ENCODE data around the gene TMEM161B.
A peak's percentile ranks its signal among the peaks of the same experiment; 100 is the strongest.
"Not testable (repeated sequence)": the region's sequence is repeated elsewhere in the genome, so short reads cannot be mapped to it uniquely, and the experiment has no call there.

The TMEM161B gene

GRCh38 chr5:88268385-88269184, at the start of gene TMEM161B:
Gene TMEM161B, minus strand, starts transcription at chr5:88268845. Its CDS starts 122 bp downstream, at chr5:88268723.
- DNase-seq: peak; percentile 91 to 96

GRCh38 chr5:88304356-88304755, 35.7 kb upstream of the TMEM161B start:
- DNase-seq: no peak

GRCh38 chr5:88298425-88298824, 29.8 kb upstream of the TMEM161B start:
- no peak for DNase-seq

GRCh38 chr5:88290801-88291200, 22.2 kb upstream of the TMEM161B start:
- no peak for DNase-seq

GRCh38 chr5:88288528-88289197, 20.0 kb upstream of the TMEM161B start:
- DNase-seq: no peak

GRCh38 chr5:88287846-88288527, 19.3 kb upstream of the TMEM161B start:
- no peak for DNase-seq

- DNase-seq: no peak
These were observed 18.7 kb upstream of the TMEM161B start for GRCh38 chr5:88287302-88287701.

DNA sequence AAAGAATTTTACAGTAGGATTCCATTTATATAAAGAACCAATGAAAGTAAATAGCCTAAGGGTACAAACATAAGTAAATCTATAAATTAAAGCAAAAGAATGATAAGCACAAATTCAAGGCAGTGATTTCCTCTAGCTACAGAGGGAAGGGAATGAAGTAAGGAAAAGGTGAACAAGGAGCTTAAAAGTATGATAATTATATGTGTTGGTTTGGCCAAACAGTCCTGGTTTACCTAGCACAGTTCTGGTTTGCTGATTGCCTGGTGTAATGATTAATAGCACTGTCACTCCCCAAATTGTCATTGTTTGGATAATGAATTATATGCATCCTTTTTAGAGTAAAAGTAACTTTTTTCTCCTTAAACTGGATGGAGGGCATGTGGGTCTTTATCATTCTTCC, 15.0 kb upstream of the TMEM161B start:
- DNase-seq: no peak

DNA sequence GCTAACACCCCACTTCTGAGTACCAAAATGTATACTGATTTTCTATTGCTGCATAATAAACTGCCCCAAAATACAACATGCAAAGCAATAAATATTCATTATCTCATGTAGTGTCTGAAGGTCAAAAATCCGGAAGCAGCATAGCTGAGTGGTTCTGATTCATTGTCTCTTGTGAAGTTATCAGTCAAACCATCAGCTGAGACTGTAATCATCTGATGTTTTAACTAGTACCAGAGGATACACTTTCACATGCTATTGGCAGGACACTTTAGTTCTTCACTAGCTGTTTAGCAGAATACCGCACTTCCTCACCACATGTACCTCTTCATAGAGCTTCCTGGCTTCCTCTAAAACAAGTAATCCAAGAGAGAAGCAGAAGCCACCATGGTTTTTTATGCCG, 12.7 kb upstream of the TMEM161B start:
- no peak for DNase-seq

- no peak for DNase-seq
These were observed 10.9 kb upstream of the TMEM161B start for GRCh38 chr5:88279584-88279983.

DNA sequence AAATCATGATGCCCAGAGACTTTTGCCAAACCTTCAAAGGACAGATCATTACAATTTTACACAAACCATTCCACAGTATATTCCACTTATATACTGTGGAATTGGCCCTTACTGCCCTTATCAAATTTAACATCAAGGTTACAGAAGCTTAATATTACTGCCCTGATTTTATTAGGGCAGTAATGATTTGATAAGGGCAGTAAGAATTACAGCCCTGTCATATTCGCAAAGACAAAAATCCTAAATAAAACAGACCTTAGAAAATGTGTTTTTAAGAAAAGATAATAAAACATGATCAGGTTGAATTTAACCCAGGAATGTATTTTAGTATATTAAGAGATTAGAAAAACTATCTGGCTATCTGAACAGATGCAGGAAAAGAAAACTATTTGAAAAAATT, 7.7 kb upstream of the TMEM161B start:
- no peak for DNase-seq

DNA sequence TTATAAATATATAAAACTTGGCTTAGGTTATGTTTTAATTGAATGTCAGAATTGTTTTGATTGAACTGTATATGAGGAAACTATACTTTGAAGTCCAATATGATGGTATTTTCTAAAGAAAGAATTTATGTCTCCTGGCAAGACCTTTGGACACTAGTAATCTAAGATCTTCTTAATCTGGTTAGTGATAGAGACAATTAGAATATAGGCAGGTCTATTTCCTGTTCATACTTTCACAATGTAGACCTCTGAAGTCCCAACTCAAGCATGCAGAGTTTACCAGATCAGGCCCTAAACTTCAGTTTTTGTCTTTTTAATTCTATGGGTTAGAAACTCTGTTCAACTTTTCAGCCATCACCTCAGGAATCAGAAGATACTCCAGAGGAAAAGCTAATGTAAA, 6.9 kb upstream of the TMEM161B start:
- DNase-seq: no peak

GRCh38 chr5:88269222-88269771, 652 bp upstream of the TMEM161B start:
- no peak for DNase-seq

DNA sequence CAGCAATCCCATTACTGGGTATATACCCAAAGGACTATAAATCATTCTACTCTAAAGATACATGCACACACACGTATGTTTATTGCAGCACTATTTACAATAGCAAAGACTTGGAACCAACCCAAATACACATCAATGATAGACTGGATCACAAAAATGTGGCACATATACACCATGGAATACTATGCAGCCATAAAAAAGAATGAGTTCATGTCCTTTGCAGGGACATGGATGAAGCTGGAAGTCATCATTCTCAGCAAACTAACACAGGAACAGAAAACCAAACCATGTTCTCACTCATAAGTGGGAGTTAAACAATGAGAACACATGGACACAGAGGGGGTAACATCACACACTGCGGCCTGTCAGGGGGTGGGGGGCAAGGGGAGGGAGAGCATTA, 4.1 kb downstream of the TMEM161B start:
- not testable (repeated sequence) for DNase-seq

DNA sequence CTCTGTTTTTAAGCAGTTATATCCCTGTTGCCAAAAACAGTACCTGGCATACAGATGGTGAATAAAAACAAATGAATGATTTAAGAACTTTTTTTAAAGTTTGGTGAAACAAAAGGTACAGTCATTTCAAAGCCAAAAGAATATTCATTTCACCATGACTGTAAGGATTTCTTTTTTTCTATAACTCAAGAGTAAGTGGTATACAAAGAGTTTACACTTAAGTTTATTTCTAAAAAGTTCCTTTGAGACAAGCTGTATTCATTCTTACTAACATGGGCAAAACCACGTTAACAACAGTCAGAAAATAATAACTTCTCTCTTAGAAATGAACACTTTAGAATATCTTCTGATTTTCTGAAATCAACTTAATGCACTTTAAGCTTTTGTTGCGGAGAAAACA, 5.3 kb downstream of the TMEM161B start:
- no peak for DNase-seq

DNA sequence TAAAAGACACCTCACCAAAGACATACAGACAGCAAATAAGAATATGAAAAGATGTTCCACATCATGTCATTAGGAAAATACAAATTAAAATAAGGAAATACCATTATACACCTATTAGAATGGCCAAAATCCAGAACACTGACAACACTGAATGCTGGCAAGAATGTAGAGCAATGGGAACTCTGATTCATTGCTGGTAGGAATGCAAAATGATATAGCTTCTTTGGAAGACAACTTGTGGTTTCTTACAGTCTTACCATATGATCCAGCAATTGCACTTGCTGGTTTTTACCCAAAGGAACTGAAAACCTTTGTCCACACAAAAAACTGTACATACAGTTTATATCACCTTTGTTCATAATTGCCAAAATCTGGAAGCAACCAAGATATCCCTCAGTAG, 6.5 kb downstream of the TMEM161B start:
- no peak for DNase-seq

DNA sequence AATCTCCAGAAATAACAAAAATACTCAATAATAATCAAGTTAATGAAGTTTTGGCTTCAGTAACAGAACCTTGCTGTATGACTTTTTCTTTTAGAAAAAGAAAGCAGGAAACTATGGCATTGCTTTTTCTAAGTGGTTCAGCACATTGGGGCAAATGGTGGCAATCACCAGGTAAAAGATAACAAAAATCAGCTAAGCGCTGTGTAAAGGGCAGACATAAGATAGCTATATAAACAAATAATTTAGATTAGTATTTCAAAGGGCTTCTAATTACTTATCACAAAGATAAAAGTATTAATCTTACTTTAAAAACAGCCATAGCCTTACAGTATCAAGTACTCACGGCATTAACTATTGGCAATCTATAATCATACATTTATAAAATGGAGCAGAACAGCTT, 10.0 kb downstream of the TMEM161B start:
- no peak for DNase-seq

GRCh38 chr5:88256872-88257271, 11.8 kb downstream of the TMEM161B start:
- DNase-seq: no peak

DNA sequence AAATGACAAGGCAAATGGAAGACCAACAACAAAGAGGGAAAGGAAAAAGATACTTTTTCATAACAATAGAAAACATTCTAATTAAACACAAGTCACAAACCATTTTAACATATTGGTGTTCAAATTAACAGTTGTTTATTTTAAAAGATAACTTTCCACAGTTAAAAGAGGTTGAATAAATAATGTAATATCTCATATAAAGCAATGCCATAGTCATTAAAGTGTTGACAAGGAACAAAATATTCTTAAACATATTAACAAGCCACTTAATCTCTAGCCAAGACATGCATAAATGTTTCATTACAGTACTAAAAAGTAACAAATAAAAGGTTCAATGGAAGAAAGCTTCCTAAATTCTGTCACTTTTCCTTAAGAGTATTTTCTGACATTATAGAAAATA, 12.6 kb downstream of the TMEM161B start:
- DNase-seq: no peak

DNA sequence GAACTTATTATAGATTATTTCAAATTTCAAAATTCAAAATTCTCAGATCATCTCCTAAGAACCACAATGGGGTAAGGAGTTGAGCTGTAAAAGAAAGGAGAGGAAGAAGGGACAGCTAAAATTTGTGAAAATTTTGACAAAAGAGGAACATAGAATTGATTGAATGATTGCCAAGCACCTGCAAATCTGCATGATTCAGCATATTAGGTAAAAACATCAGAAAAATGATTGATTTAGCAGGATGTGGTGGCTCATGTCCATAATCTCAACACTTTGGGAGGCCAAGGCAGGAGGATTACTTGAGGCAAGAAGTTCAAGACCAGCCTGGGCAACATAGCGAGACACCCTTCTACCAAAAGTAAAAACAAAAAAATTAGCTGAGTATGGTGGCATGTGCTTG, 14.3 kb downstream of the TMEM161B start:
- no peak for DNase-seq

DNA sequence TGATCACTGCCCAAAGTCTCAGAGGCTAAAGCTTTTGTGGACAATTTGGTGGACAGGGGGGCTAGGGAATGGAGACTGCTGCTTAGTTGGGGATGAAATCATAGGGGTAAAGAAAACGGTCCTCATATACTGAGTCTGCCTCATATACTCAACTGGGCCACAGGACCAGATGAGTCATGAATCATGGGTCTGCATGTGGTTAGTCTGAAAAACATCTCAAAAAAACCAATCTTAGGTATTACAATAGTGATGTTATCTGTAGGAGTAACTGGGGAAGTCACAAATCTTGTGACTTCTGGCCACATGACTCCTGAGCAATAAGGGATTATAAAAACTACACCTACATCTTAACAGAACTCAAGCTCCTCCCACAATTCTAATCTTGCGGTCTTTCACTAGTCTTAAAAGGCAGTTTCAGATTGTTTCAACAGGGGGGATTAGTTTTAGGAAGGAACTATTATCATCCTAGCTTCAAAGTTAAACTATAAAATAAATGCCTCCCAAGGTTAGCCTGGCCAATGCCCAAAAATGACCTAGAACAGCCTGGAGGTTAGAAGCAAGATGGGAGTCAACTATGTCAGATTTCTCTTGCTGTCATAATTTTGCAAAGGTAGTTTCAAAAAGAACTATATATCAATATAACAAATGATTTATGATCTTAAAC, 17.5 kb downstream of the TMEM161B start:
- DNase-seq: no peak

- DNase-seq: no peak
These were observed 18.6 kb downstream of the TMEM161B start for GRCh38 chr5:88250010-88250409.
